IPS-18a (cell line): ENCODE results near the gene S100A14.

Source experiments
- H3K27ac ChIP-seq: one replicate; pipeline ENCODE4 v1.5.1; 2013; ENCODE audit warnings: low read length
- H3K27me3 ChIP-seq: one replicate; pipeline ENCODE4 v1.6.1; 2013; ENCODE audit warnings: mild to moderate bottlenecking, low read length; ENCODE audit not compliant: control insufficient read depth, insufficient read depth
- H3K36me3 ChIP-seq: one replicate; pipeline ENCODE4 v1.6.1; 2013; ENCODE audit warnings: low read depth, low read length; ENCODE audit not compliant: control insufficient read depth
- H3K4me1 ChIP-seq: one replicate; pipeline ENCODE4 v1.6.1; 2013; ENCODE audit warnings: low read depth, low read length; ENCODE audit not compliant: control insufficient read depth
- H3K4me3 ChIP-seq: one replicate; pipeline ENCODE4 v1.5.1; 2013; ENCODE audit warnings: low read length
- H3K9ac ChIP-seq: one replicate; pipeline ENCODE4 v1.6.1; 2013; ENCODE audit warnings: mild to moderate bottlenecking, low read length, moderate library complexity
- H3K9me3 ChIP-seq: one replicate; pipeline ENCODE4 v1.6.1; 2013; ENCODE audit warnings: low read depth, low read length; ENCODE audit not compliant: control insufficient read depth

Gene S100A14

GRCh38 chr1:153626904-153627714 lies 11.0 kb upstream of the S100A14 start, which contains the start of gene S100A13:
TSS of gene S100A13 (minus strand) at chr1:153627505. CDS start at chr1:153626472, 1,033 bp downstream.
- H3K4me3 ChIP-seq, result peak within 1 kb of the TSS; percentile 65
- H3K4me1 ChIP-seq, result peaks cover 19% of the 10 kb centered on the region
- peak within 1 kb of the TSS; percentile 8 for H3K27ac ChIP-seq
- H3K36me3 ChIP-seq, result peaks cover 9% of the 10 kb centered on the region
- H3K9ac ChIP-seq, result peak within 1 kb of the TSS; percentile 30
- H3K27me3 ChIP-seq, result no peaks in the 10 kb centered on the region
- no peaks in the 10 kb centered on the region for H3K9me3 ChIP-seq

GRCh38 chr1:153626477-153626903 lies 10.4 kb upstream of the S100A14 start:
- H3K4me1 ChIP-seq, result peaks cover 19% of the 10 kb centered on the region
- H3K36me3 ChIP-seq, result peaks cover 9% of the 10 kb centered on the region
- H3K9ac ChIP-seq, result peak overlapping the region; percentile 30
- no peaks in the 10 kb centered on the region for H3K27me3 ChIP-seq
- no peak overlapping the region for H3K27ac ChIP-seq
- peak overlapping the region; percentile 65 for H3K4me3 ChIP-seq
- H3K9me3 ChIP-seq, result no peaks in the 10 kb centered on the region

GRCh38 chr1:153624965-153625611 lies 9.0 kb upstream of the S100A14 start:
- Histone ChIP-seq H3K27me3 (no peaks in the 10 kb centered on the region), H3K4me1 (peaks cover 19% of the 10 kb centered on the region), H3K9me3 (no peaks in the 10 kb centered on the region), H3K4me3 (no peak overlapping the region), H3K9ac (no peak overlapping the region), H3K36me3 (peaks cover 9% of the 10 kb centered on the region), H3K27ac (no peak overlapping the region)

- no peak overlapping the region for H3K27ac ChIP-seq
- no peaks in the 10 kb centered on the region for H3K9me3 ChIP-seq
- H3K36me3 ChIP-seq, result peaks cover 14% of the 10 kb centered on the region
- no peaks in the 10 kb centered on the region for H3K27me3 ChIP-seq
- H3K9ac ChIP-seq, result no peak overlapping the region
- no peak overlapping the region for H3K4me3 ChIP-seq
- H3K4me1 ChIP-seq, result peaks cover 19% of the 10 kb centered on the region
Observed at GRCh38 chr1:153623101-153623500, 7.0 kb upstream of the S100A14 start.

- H3K9me3 ChIP-seq, result no peaks in the 10 kb centered on the region
- no peak overlapping the region for H3K9ac ChIP-seq
- no peak overlapping the region for H3K27ac ChIP-seq
- no peaks in the 10 kb centered on the region for H3K27me3 ChIP-seq
- H3K4me3 ChIP-seq, result no peak overlapping the region
- peaks cover 11% of the 10 kb centered on the region for H3K4me1 ChIP-seq
- peaks cover 9% of the 10 kb centered on the region for H3K36me3 ChIP-seq
Observed at GRCh38 chr1:153619171-153619570, 3.0 kb upstream of the S100A14 start.

- Histone ChIP-seq H3K27me3 (no peaks in the 10 kb centered on the region), H3K27ac (no peak overlapping the region), H3K9me3 (no peaks in the 10 kb centered on the region), H3K36me3 (peaks cover 9% of the 10 kb centered on the region), H3K4me3 (no peak overlapping the region), H3K9ac (no peak overlapping the region), H3K4me1 (peaks cover 8% of the 10 kb centered on the region)
Observed at GRCh38 chr1:153617663-153618062, 1.5 kb upstream of the S100A14 start.

- Histone ChIP-seq H3K27ac (no peak overlapping the region), H3K9me3 (no peaks in the 10 kb centered on the region), H3K27me3 (no peaks in the 10 kb centered on the region), H3K36me3 (peaks cover 5% of the 10 kb centered on the region), H3K4me1 (peaks cover 14% of the 10 kb centered on the region), H3K4me3 (no peak overlapping the region), H3K9ac (no peak overlapping the region)
Observed at GRCh38 chr1:153616917-153617311, 789 bp upstream of the S100A14 start.

GRCh38 chr1:153615406-153615805 lies 719 bp downstream of the S100A14 start:
- Histone ChIP-seq H3K36me3 (peaks cover 5% of the 10 kb centered on the region), H3K9me3 (no peaks in the 10 kb centered on the region), H3K4me1 (peaks cover 14% of the 10 kb centered on the region), H3K27ac (no peak overlapping the region), H3K27me3 (no peaks in the 10 kb centered on the region), H3K9ac (no peak overlapping the region), H3K4me3 (no peak overlapping the region)

GRCh38 chr1:153614906-153615305 lies 1.2 kb downstream of the S100A14 start:
- H3K27ac ChIP-seq, result no peak overlapping the region
- no peaks in the 10 kb centered on the region for H3K9me3 ChIP-seq
- no peak overlapping the region for H3K9ac ChIP-seq
- H3K4me1 ChIP-seq, result peaks cover 14% of the 10 kb centered on the region
- no peaks in the 10 kb centered on the region for H3K27me3 ChIP-seq
- H3K36me3 ChIP-seq, result peaks cover 5% of the 10 kb centered on the region
- no peak overlapping the region for H3K4me3 ChIP-seq

GRCh38 chr1:153614189-153614900 lies 1.8 kb downstream of the S100A14 start:
- Histone ChIP-seq H3K4me1 (peaks cover 17% of the 10 kb centered on the region), H3K36me3 (peaks cover 5% of the 10 kb centered on the region), H3K27ac (no peak overlapping the region), H3K9ac (no peak overlapping the region), H3K4me3 (no peak overlapping the region), H3K9me3 (no peaks in the 10 kb centered on the region), H3K27me3 (no peaks in the 10 kb centered on the region)

GRCh38 chr1:153613406-153613805 lies 2.7 kb downstream of the S100A14 start:
- H3K27me3 ChIP-seq, result no peaks in the 10 kb centered on the region
- H3K4me1 ChIP-seq, result peaks cover 27% of the 10 kb centered on the region
- H3K9ac ChIP-seq, result no peak overlapping the region
- H3K36me3 ChIP-seq, result no peaks in the 10 kb centered on the region
- no peak overlapping the region for H3K27ac ChIP-seq
- H3K9me3 ChIP-seq, result no peaks in the 10 kb centered on the region
- no peak overlapping the region for H3K4me3 ChIP-seq
